K562 (cell line): ENCODE results near the gene RBM12. TPM values are rescaled to one million over a fixed set of nuclear protein-coding genes. Genes with fewer than 3 reads are reported as not detected.

Experiments
- CTBP1 ChIP-seq: fragments of 450-650 bp; IDR thresholded peaks from 2 replicates; pipeline ENCODE4 v1.6.1; 2016; ENCODE audit warnings: borderline replicate concordance
- E2F3 ChIP-seq: fragments of 250-450 bp; sonication (Bioruptor Pico); IDR thresholded peaks from 2 replicates; pipeline ENCODE4 v1.4.0; 2020; ENCODE audit warnings: mild to moderate bottlenecking
- LCOR ChIP-seq: sonication (generic); formaldehyde crosslinking; IDR thresholded peaks from 2 replicates; pipeline ENCODE4 v1.8.0; 2022; ENCODE audit warnings: mild to moderate bottlenecking, missing genetic modification reagents
- PRDM10 ChIP-seq: fragments of 450-650 bp; IDR thresholded peaks from 2 replicates; pipeline ENCODE4 v1.6.1; 2018; ENCODE audit not compliant: partially characterized antibody
- ZNF324 ChIP-seq: fragments of 250-450 bp; sonication (Bioruptor Pico); IDR thresholded peaks from 2 replicates; pipeline ENCODE4 v1.4.0; 2020; ENCODE audit warnings: mild to moderate bottlenecking
- ZNF407 ChIP-seq: fragments of 450-650 bp; IDR thresholded peaks from 2 replicates; pipeline ENCODE4 v1.6.1; 2016; ENCODE audit warnings: low read depth
- polyA plus RNA-seq, 8 experiments: library from polyadenylated mRNA; depleted of rRNA in 4 of 8; stranded (reverse) in 5 of 8; unstranded in 3 of 8; fragments of >200 nt; fragmentation: Nextera tagmentation in 2 of 8; fragmentation: Illumina TruSeq in 1 of 8; extraction: Ambion mirVana in 2 of 8; extraction: Trizol in 1 of 8; gene quantifications; 2 replicates each; pipeline versions ENCODE4 v1.2.1 to v1.2.3, GENCODE V29; 2011 to 2014; ENCODE audit warnings: inconsistent platforms in 1 of 8, missing spikeins in 1 of 8
- total RNA-seq, 7 experiments: library from RNA; depleted of rRNA in 6 of 7; stranded (reverse); fragments of >200 nt in 6 of 7; fragmentation: Illumina TruSeq in 2 of 7; extraction: Trizol in 2 of 7; gene quantifications; 2 replicates each; pipeline versions ENCODE4 v1.2.1 to v1.2.3, GENCODE V29; 2011 to 2021; ENCODE audit warnings: low replicate concordance in 1 of 7

RBM12 gene
- total and polyA plus RNA-seq, 9 of the 15 experiments (the other 6 are each of a cell fraction or from before 2014, with no cell fraction given), result 5.0 to 162 (median 73.3) TPM

- no peak for TF ChIP-seq ZNF407
- peak; percentile 48 for TF ChIP-seq PRDM10
- no peak for TF ChIP-seq CTBP1
- TF ChIP-seq ZNF324 (CRISPR knock-in tag), result no peak
- no peak for TF ChIP-seq LCOR
- TF ChIP-seq E2F3 (CRISPR knock-in tag), result no peak
Observed at GRCh38 chr20:35617397-35618262, 47.1 kb downstream of the RBM12 start (continued).
